Upper lobe of left lung (tissue), 4 donors: ENCODE results near the gene ELL2.
A peak's percentile ranks its signal among the peaks of the same experiment; 100 is the strongest.

Experiments used
- EP300 ChIP-seq, 4 donors: sonication (generic); formaldehyde crosslinking; IDR thresholded peaks; one replicate each; pipeline ENCODE4 v1.5.1; 2017; ENCODE audit warnings: antibody characterized with exemption in 4 of 4, control low read depth in 2 of 4
- POLR2A ChIP-seq, 4 donors: fragments of 450-650 bp; IDR thresholded peaks; one replicate each; pipeline ENCODE4 v1.5.1; 2016 to 2017; ENCODE audit warnings: antibody characterized with exemption in 4 of 4, mild to moderate bottlenecking in 2 of 4
- POLR2AphosphoS5 ChIP-seq, 2 donors: sonication (generic); formaldehyde crosslinking; IDR thresholded peaks; one replicate each; pipeline ENCODE4 v1.5.1; 2017; ENCODE audit warnings: antibody characterized with exemption in 2 of 2
- TF ChIP-seq, protein P1 (sequence below), 6 experiments: fragments of 450-650 bp in 4 of 6; fragments of 200-600 bp in 2 of 6; sonication (generic) in 2 of 6; IDR thresholded peaks; one replicate each; pipeline ENCODE4 v1.5.1; 2016 to 2019; ENCODE audit warnings: antibody characterized with exemption in 6 of 6

DNA sequence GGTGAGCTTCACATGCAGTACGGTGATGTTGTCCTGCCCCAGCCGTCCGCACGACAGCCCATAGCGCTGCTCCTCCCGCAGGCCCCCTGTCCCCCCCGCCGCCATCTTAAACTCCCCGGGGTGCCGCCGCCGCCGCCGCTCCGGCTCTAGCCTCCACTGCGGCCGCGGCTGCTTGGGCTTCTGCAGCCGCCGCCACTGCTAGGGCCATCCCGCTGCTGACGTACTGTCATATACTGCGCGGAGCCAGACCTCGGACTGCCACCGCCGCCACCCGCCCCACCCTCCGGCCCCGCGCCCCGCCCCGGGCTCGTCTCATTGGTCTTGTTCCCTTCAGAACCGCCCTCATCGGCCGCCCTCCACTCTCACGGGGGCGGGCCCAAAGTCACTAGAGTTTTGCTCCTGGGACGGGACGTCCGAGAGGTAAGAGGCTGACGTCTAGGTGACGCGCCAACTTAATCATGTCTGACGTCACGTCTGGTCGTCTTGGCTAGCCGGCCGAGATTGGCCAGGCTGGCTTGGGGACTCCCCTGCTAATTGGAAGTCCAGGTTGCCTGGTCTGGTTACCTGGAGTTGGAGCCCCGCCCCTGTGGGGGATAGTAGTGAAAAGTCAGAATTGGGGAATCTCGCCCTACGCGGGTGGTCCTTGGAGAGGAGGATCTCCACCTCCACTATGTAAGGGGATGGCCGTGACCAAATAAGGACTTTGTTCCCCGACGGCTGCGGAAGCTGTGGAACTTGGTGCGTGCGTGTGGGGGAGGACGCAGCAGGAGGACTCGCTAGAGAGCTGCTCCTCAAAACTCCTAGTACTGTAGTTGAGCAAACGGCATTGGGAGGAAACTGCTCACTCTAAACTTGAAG, at the start of gene ELL2:
- TF ChIP-seq, protein P1, sequence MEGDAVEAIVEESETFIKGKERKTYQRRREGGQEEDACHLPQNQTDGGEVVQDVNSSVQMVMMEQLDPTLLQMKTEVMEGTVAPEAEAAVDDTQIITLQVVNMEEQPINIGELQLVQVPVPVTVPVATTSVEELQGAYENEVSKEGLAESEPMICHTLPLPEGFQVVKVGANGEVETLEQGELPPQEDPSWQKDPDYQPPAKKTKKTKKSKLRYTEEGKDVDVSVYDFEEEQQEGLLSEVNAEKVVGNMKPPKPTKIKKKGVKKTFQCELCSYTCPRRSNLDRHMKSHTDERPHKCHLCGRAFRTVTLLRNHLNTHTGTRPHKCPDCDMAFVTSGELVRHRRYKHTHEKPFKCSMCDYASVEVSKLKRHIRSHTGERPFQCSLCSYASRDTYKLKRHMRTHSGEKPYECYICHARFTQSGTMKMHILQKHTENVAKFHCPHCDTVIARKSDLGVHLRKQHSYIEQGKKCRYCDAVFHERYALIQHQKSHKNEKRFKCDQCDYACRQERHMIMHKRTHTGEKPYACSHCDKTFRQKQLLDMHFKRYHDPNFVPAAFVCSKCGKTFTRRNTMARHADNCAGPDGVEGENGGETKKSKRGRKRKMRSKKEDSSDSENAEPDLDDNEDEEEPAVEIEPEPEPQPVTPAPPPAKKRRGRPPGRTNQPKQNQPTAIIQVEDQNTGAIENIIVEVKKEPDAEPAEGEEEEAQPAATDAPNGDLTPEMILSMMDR (IDR thresholded peaks at IDR 0.05), result no peak
- TF ChIP-seq POLR2A (IDR thresholded peaks at IDR 0.05) (peak; percentile 84 to 97 (median 92)), POLR2AphosphoS5 (IDR thresholded peaks at IDR 0.05) (peak; percentile 77 to 95), EP300 (IDR thresholded peaks at IDR 0.05) (peak; percentile 92 to 100 (median 98))
